Nephron progenitor cell (in vitro differentiated cells): Measurements from ENCODE around the gene SPRN.
A peak's percentile ranks its signal among the peaks of the same experiment; 100 is the strongest.
"Not testable (repeated sequence)": the region's sequence is repeated elsewhere in the genome, so short reads cannot be mapped to it uniquely, and the experiment has no call there.

ENCODE experiments used
- DNase-seq: peaks from one replicate; pipeline ENCODE4 v3.0.0; 2021
- H3K27ac Mint-ChIP-seq: 2 replicates; pipeline ENCODE4 v1.8.0; 2021; ENCODE audit warnings: mild to moderate bottlenecking, moderate library complexity, mixed read lengths
- H3K27me3 Mint-ChIP-seq: 2 replicates; pipeline ENCODE4 v1.8.0; 2021; ENCODE audit warnings: mild to moderate bottlenecking, low read depth, mixed read lengths; ENCODE audit not compliant: poor library complexity
- H3K36me3 Mint-ChIP-seq: 2 replicates; pipeline ENCODE4 v1.8.0; 2021; ENCODE audit warnings: low read depth, mixed read lengths
- H3K4me1 Mint-ChIP-seq: 2 replicates; pipeline ENCODE4 v1.8.0; 2021; ENCODE audit warnings: mixed read lengths
- H3K4me3 Mint-ChIP-seq: 2 replicates; pipeline ENCODE4 v1.8.0; 2021; ENCODE audit warnings: mild to moderate bottlenecking, moderate library complexity, mixed read lengths
- H3K9me3 Mint-ChIP-seq: 2 replicates; pipeline ENCODE4 v1.8.0; 2021; ENCODE audit warnings: mild to moderate bottlenecking, moderate library complexity, mixed read lengths
- CTCF ChIP-seq: fragments of 200-600 bp; sonication (generic); IDR thresholded peaks from 2 replicates; pipeline ENCODE4 v1.5.0; 2021; ENCODE audit warnings: antibody characterized with exemption

Gene SPRN

DNA sequence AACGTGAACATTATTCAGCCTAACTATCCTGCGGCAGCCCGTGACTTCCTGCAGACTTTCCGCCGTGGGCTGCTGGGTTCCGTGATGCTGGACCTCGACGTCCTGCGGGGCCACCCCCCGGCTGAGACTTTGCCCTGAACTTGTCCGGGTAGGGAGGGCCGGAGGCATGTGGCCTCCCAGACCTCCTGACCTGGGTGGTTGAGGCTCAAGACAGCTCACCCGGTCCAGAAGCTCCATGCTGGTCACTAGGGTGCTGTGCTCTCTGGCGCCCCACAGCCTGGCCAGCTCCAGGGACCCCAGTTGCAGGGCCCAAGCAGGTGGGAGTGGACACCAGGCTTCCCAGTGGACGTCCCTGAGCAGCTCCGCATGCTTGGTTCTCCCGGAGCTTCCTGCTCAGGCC lies 4.4 kb downstream of the SPRN start:
- Mint-ChIP-seq H3K4me1 (no peaks in the 10 kb centered on the region), H3K4me3 (no peak overlapping the region), H3K9me3 (peaks cover 13% of the 10 kb centered on the region), H3K27me3 (peaks cover 39% of the 10 kb centered on the region), H3K36me3 (peaks cover 31% of the 10 kb centered on the region), H3K27ac (no peak overlapping the region)
- no peak for TF ChIP-seq CTCF
- no peak for DNase-seq

- no peak for DNase-seq
- Mint-ChIP-seq H3K27me3 (peaks cover 39% of the 10 kb centered on the region), H3K4me1 (no peaks in the 10 kb centered on the region), H3K27ac (no peak overlapping the region), H3K36me3 (peaks cover 37% of the 10 kb centered on the region), H3K9me3 (peaks cover 19% of the 10 kb centered on the region), H3K4me3 (no peak overlapping the region)
- TF ChIP-seq CTCF, result no peak
These were observed 5.0 kb downstream of the SPRN start for GRCh38 chr10:133419211-133419950.

GRCh38 chr10:133418289-133418993 lies 6.0 kb downstream of the SPRN start:
- DNase-seq, result no peak

GRCh38 chr10:133415752-133416151 lies 8.7 kb downstream of the SPRN start:
- no peak for TF ChIP-seq CTCF
- Mint-ChIP-seq H3K9me3 (peaks cover 51% of the 10 kb centered on the region), H3K4me1 (no peaks in the 10 kb centered on the region), H3K27me3 (peaks cover 15% of the 10 kb centered on the region), H3K36me3 (peaks cover 74% of the 10 kb centered on the region), H3K27ac (no peak overlapping the region), H3K4me3 (no peak overlapping the region)
- no peak for DNase-seq

More at GRCh38 chr10:133418289-133418993, 6.0 kb downstream of the SPRN start:
- Mint-ChIP-seq H3K27me3 (peaks cover 35% of the 10 kb centered on the region), H3K4me3 (no peak overlapping the region), H3K4me1 (no peaks in the 10 kb centered on the region), H3K36me3 (peaks cover 47% of the 10 kb centered on the region), H3K27ac (peak overlapping the region; percentile 25), H3K9me3 (peaks cover 24% of the 10 kb centered on the region)
- TF ChIP-seq CTCF, result no peak

- peaks cover 65% of the 10 kb centered on the region for H3K9me3 Mint-ChIP-seq
- H3K4me1 Mint-ChIP-seq, H3K4me3 Mint-ChIP-seq, DNase-seq, H3K27me3 Mint-ChIP-seq, H3K27ac Mint-ChIP-seq: not testable (repeated sequence)
- H3K36me3 Mint-ChIP-seq, result peaks cover 85% of the 10 kb centered on the region
These were observed 10.0 kb downstream of the SPRN start for GRCh38 chr10:133414401-133414800.

- Mint-ChIP-seq H3K27ac (no peak overlapping the region), H3K4me1 (no peaks in the 10 kb centered on the region), H3K9me3 (peaks cover 85% of the 10 kb centered on the region), H3K4me3 (no peak overlapping the region), H3K36me3 (peaks cover 91% of the 10 kb centered on the region), H3K27me3 (peaks cover 7% of the 10 kb centered on the region)
- no peak for DNase-seq
- no peak for TF ChIP-seq CTCF
These were observed 12.1 kb downstream of the SPRN start for GRCh38 chr10:133412381-133412711.
